WTC11 (cell line): ENCODE data around the gene FAM3B. TPM values are rescaled to one million over a fixed set of nuclear protein-coding genes. Genes with fewer than 3 reads are reported as not detected.

Source experiments
- ATAC-seq: fragments of 200-7000 bp; cut with Tn5 transposase; 2 replicates; pipeline ENCODE4 v1.10.0; 2021; ENCODE audit warnings: mild to moderate bottlenecking, moderate library complexity
- CTCF ChIA-PET: fragments of 300-600 bp; sonication (Branson Sonifier 250); formaldehyde crosslinking; loops from one replicate; lab custom pipeline; 2021; ENCODE audit warnings: antibody characterized with exemption; lab: Charles Lee
- POLR2A ChIA-PET: fragments of 350-600 bp; sonication (Branson Sonifier 250); formaldehyde crosslinking; loops from one replicate; lab custom pipeline; 2021; ENCODE audit warnings: antibody characterized with exemption; lab: Charles Lee
- DNase-seq: peaks from one replicate; pipeline ENCODE4 v3.0.0; 2021; ENCODE audit warnings: low spot score
- H3K27ac Mint-ChIP-seq: 2 replicates; pipeline ENCODE4 v1.8.0; 2021; ENCODE audit warnings: mixed read lengths
- H3K27me3 Mint-ChIP-seq: 2 replicates; pipeline ENCODE4 v1.8.0; 2021; ENCODE audit warnings: low read depth, mild to moderate bottlenecking, moderate library complexity, mixed read lengths
- H3K36me3 Mint-ChIP-seq: 2 replicates; pipeline ENCODE4 v1.8.0; 2021; ENCODE audit warnings: mixed read lengths
- H3K4me1 Mint-ChIP-seq: 2 replicates; pipeline ENCODE4 v1.8.0; 2022; ENCODE audit warnings: mixed read lengths
- H3K4me3 Mint-ChIP-seq: 2 replicates; pipeline ENCODE4 v1.8.0; 2021; ENCODE audit warnings: mild to moderate bottlenecking, moderate library complexity, mixed read lengths
- H3K9me3 Mint-ChIP-seq: 2 replicates; pipeline ENCODE4 v1.8.0; 2021; ENCODE audit warnings: mixed read lengths
- AR ChIP-seq: fragments of 250-450 bp; sonication (Bioruptor Pico); IDR thresholded peaks from 2 replicates; pipeline ENCODE4 v1.9.0; 2021; ENCODE audit warnings: mild to moderate bottlenecking
- CDX4 ChIP-seq: fragments of 250-450 bp; sonication (Bioruptor Pico); IDR thresholded peaks from 2 replicates; pipeline ENCODE4 v1.9.0; 2021; ENCODE audit warnings: moderate library complexity, mild to moderate bottlenecking, inconsistent platforms, borderline replicate concordance
- CREB1 ChIP-seq: sonication (generic); formaldehyde crosslinking; IDR thresholded peaks from 2 replicates; pipeline ENCODE4 v1.8.0; 2023; ENCODE audit warnings: mild to moderate bottlenecking, missing genetic modification reagents
- E2F1 ChIP-seq: sonication (generic); formaldehyde crosslinking; IDR thresholded peaks from 2 replicates; pipeline ENCODE4 v1.8.0; 2022; ENCODE audit warnings: mild to moderate bottlenecking, missing genetic modification reagents
- ETV6 ChIP-seq: sonication (generic); formaldehyde crosslinking; IDR thresholded peaks from 2 replicates; pipeline ENCODE4 v1.8.1; 2022; ENCODE audit warnings: mild to moderate bottlenecking, missing genetic modification reagents
- HMGXB4 ChIP-seq: sonication (generic); formaldehyde crosslinking; IDR thresholded peaks from 2 replicates; pipeline ENCODE4 v1.8.1; 2023; ENCODE audit warnings: mild to moderate bottlenecking, moderate library complexity, missing genetic modification reagents
- IRF1 ChIP-seq: sonication (generic); formaldehyde crosslinking; IDR thresholded peaks from 2 replicates; pipeline ENCODE4 v1.8.0; 2023; ENCODE audit warnings: missing genetic modification reagents
- NR2C2 ChIP-seq: sonication (generic); formaldehyde crosslinking; IDR thresholded peaks from 2 replicates; pipeline ENCODE4 v1.8.0; 2022; ENCODE audit warnings: mild to moderate bottlenecking, missing genetic modification reagents
- PREB ChIP-seq: sonication (generic); formaldehyde crosslinking; IDR thresholded peaks from 2 replicates; pipeline ENCODE4 v1.8.1; 2022; ENCODE audit warnings: mild to moderate bottlenecking, missing genetic modification reagents, moderate library complexity, borderline replicate concordance
- PRRX2 ChIP-seq: fragments of 250-450 bp; sonication (Bioruptor Pico); IDR thresholded peaks from 2 replicates; pipeline ENCODE4 v1.8.0; 2021; ENCODE audit warnings: mild to moderate bottlenecking
- SMAD3 ChIP-seq: sonication (generic); formaldehyde crosslinking; IDR thresholded peaks from 2 replicates; pipeline ENCODE4 v1.8.0; 2022; ENCODE audit warnings: missing genetic modification reagents, mild to moderate bottlenecking, borderline replicate concordance
- TEAD1 ChIP-seq: sonication (generic); formaldehyde crosslinking; IDR thresholded peaks from 2 replicates; pipeline ENCODE4 v1.8.0; 2022; ENCODE audit warnings: mild to moderate bottlenecking, missing genetic modification reagents
- ZNF138 ChIP-seq: sonication (generic); formaldehyde crosslinking; conservative IDR thresholded peaks from 2 replicates; pipeline ENCODE4 v1.8.1; 2022; ENCODE audit warnings: mild to moderate bottlenecking, moderate library complexity, missing genetic modification reagents
- ZNF263 ChIP-seq: sonication (generic); formaldehyde crosslinking; IDR thresholded peaks from 2 replicates; pipeline ENCODE4 v1.8.1; 2022; ENCODE audit warnings: low read depth, mild to moderate bottlenecking, moderate library complexity, missing genetic modification reagents
- ZNF281 ChIP-seq: sonication (generic); formaldehyde crosslinking; IDR thresholded peaks from 2 replicates; pipeline ENCODE4 v1.8.0; 2023; ENCODE audit warnings: mild to moderate bottlenecking, missing genetic modification reagents
- ZNF512 ChIP-seq: sonication (generic); formaldehyde crosslinking; IDR thresholded peaks from 2 replicates; pipeline ENCODE4 v1.8.1; 2022; ENCODE audit warnings: missing genetic modification reagents, borderline replicate concordance
- ZNF671 ChIP-seq: fragments of 250-450 bp; sonication (Bioruptor Pico); IDR thresholded peaks from 2 replicates; pipeline ENCODE4 v1.8.0; 2021; ENCODE audit warnings: mild to moderate bottlenecking
- total RNA-seq: library from RNA; stranded (reverse); gene quantifications from 3 replicates; pipeline ENCODE4 v1.2.3, GENCODE V29; 2021

Gene FAM3B
- total RNA-seq, 1 experiment from 2014 or later = 1.4 TPM

GRCh38 chr21:41373763-41374162, 57.2 kb downstream of the FAM3B start:
- ChIA-PET CTCF (no interaction called here), POLR2A (no interaction called here)
- peaks cover 6% of the 10 kb centered on the region; the same call in 1 of the 2 replicates for H3K9me3 Mint-ChIP-seq
- no peak overlapping the region for H3K4me3 Mint-ChIP-seq
- no peaks in the 10 kb centered on the region for H3K27me3 Mint-ChIP-seq
- no peak overlapping the region for H3K27ac Mint-ChIP-seq
- no peak for DNase-seq
- ATAC-seq = no peak
- H3K4me1 Mint-ChIP-seq = peaks cover 19% of the 10 kb centered on the region
- H3K36me3 Mint-ChIP-seq = no peaks in the 10 kb centered on the region
- TF ChIP-seq ZNF671 (CRISPR knock-in tag) (no peak), PREB (CRISPR knock-in tag) (no peak), NR2C2 (CRISPR knock-in tag) (no peak), SMAD3 (no peak), PRRX2 (CRISPR knock-in tag) (no peak), AR (CRISPR knock-in tag) (no peak), TEAD1 (CRISPR knock-in tag) (no peak), CREB1 (CRISPR knock-in tag) (no peak), ZNF138 (CRISPR knock-in tag) (no peak), CDX4 (CRISPR knock-in tag) (no peak), ETV6 (CRISPR knock-in tag) (no peak), E2F1 (CRISPR knock-in tag) (no peak), ZNF263 (CRISPR knock-in tag) (no peak), IRF1 (CRISPR knock-in tag) (no peak), HMGXB4 (CRISPR knock-in tag) (no peak)

GRCh38 chr21:41374177-41374712, 57.6 kb downstream of the FAM3B start:
- H3K27me3 Mint-ChIP-seq = no peaks in the 10 kb centered on the region
- H3K4me1 Mint-ChIP-seq = peaks cover 15% of the 10 kb centered on the region
- no peaks in the 10 kb centered on the region for H3K36me3 Mint-ChIP-seq
- H3K4me3 Mint-ChIP-seq = no peak overlapping the region
- peaks cover 6% of the 10 kb centered on the region; the same call in 1 of the 2 replicates for H3K9me3 Mint-ChIP-seq
- ChIA-PET POLR2A (no interaction called here), CTCF (no interaction called here)
- ATAC-seq (no peak), DNase-seq (no peak)
- no peak overlapping the region for H3K27ac Mint-ChIP-seq
- TF ChIP-seq ZNF281 = no peak
- no peak for TF ChIP-seq IRF1 (CRISPR knock-in tag)
- TF ChIP-seq ZNF512 (CRISPR knock-in tag) = no peak
- TF ChIP-seq, all 79 proteins: peak for 0
